ENCODE results near the gene COX19.
"Not testable (repeated sequence)": the region's sequence is repeated elsewhere in the genome, so short reads cannot be mapped to it uniquely, and the experiment has no call there.

GRCh38 chr7:960972-961371 is 14.4 kb downstream of the COX19 start:
- not testable (repeated sequence) for TF ChIP-seq CTCF (IDR thresholded peaks at IDR 0.05; ENCODE audit: borderline replicate concordance, extremely low read depth, low read length, poor library complexity, severe bottlenecking); EZH2 (IDR thresholded peaks at IDR 0.05; ENCODE audit: borderline replicate concordance, low read depth, low read length, severe bottlenecking)
